Measurements from ENCODE around the gene WNT11. TPM values are rescaled to one million over a fixed set of nuclear protein-coding genes. Genes with fewer than 3 reads are reported as not detected.

Gene WNT11
- total RNA-seq, 4 donors from 2014 or later: 0.13 to 3.2 (median 0.38) TPM

DNA sequence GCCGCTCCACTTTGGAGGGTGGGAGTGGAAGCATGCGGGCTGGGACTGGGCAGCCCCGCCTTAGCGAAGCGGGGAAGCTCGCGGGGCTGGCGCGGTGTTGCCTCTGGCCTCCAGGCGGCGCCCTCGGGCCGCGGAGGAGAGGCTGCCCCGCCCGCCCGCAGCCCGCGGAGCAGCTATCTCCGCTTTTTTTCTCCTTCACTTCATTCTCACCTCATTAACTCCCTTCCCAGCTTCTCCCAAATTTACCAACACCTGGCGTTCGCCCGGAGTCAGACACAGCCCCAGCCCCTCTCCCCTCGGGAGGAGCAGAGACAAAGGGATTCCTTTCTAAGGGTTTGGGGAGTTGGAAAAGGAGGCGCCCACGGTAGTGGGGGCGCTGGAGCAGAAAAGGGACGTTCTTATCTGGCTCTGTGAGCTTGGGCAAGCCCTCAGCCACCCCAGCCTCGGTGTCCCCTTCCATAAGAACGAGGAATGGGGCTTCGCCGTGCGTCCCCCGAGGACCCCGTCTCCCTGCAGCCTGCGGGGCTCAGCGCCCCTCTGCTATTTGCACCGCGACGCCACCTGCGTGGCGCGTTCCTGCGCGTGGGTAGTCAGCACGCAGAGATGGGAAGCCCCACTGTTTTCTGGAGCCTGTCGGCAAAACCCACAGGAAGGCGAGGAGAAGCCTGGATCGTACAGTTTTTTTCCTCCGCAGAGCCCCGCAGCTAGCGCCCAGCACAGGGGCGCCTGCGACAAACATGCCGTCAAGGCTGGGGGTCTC, 1.5 kb upstream of the WNT11 start:
- Histone ChIP-seq H3K4me3 (peak overlapping the region; percentile 30 to 77 (median 57)), H3K4me1 (peaks cover 41 to 63% (median 46%) of the 10 kb centered on the region in 3 donors), H3K27ac (no peak overlapping the region), H3K36me3 (no peaks in the 10 kb centered on the region), H3K27me3 (peaks cover 0 to 100% (median 17%) of the 10 kb centered on the region in 4 donors), H3K9me3 (no peaks in the 10 kb centered on the region)
- no peak for TF ChIP-seq POLR2A (IDR thresholded peaks at IDR 0.05)
- TF ChIP-seq, protein P1, sequence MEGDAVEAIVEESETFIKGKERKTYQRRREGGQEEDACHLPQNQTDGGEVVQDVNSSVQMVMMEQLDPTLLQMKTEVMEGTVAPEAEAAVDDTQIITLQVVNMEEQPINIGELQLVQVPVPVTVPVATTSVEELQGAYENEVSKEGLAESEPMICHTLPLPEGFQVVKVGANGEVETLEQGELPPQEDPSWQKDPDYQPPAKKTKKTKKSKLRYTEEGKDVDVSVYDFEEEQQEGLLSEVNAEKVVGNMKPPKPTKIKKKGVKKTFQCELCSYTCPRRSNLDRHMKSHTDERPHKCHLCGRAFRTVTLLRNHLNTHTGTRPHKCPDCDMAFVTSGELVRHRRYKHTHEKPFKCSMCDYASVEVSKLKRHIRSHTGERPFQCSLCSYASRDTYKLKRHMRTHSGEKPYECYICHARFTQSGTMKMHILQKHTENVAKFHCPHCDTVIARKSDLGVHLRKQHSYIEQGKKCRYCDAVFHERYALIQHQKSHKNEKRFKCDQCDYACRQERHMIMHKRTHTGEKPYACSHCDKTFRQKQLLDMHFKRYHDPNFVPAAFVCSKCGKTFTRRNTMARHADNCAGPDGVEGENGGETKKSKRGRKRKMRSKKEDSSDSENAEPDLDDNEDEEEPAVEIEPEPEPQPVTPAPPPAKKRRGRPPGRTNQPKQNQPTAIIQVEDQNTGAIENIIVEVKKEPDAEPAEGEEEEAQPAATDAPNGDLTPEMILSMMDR (IDR thresholded peaks at IDR 0.05): peak; percentile 92 to 98 (median 96)
- intact Hi-C loops (cut with DNase I): loop anchor here (5.0 kb wide), 1 partner anchor 109 kb away; no protein-coding TSS in a partner anchor
- DNase-seq: no peak
- 0 to 1% methylated on average over 14 to 21 of the region's 55 CpGs for WGBS, 2 donors

DNA sequence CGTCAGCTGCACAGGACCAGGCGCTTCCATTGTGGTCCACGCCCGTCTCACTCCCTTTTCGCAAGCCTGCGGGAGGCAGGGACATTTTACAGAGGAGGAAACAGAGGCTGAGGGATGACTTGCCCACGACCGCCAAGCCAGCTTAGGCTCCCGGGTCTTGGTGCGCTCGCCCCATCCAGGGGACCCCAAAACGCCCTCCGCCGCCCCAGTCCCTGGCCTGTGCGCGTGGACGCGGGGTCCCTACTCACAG, 300 bp downstream of the WNT11 start:
- H3K27me3 ChIP-seq: peaks cover 0 to 88% (median 14%) of the 10 kb centered on the region in 4 donors
- H3K9me3 ChIP-seq: no peaks in the 10 kb centered on the region
- no peaks in the 10 kb centered on the region for H3K36me3 ChIP-seq
- 0% methylated on average over 2 of the region's 18 CpGs; no CpG with 5 or more reads in 1 of the 2 donors for WGBS, 2 donors
- peaks cover 41 to 58% (median 46%) of the 10 kb centered on the region in 3 donors for H3K4me1 ChIP-seq
- intact Hi-C loops (cut with DNase I): loop anchor here (5.0 kb wide), 1 partner anchor 111 kb away; no protein-coding TSS in a partner anchor
- H3K27ac ChIP-seq: no peak overlapping the region
- DNase-seq: no peak
- TF ChIP-seq, protein P1 (IDR thresholded peaks at IDR 0.05): no peak
- TF ChIP-seq POLR2A (IDR thresholded peaks at IDR 0.05): no peak
- peak overlapping the region; percentile 26 to 77 (median 57) for H3K4me3 ChIP-seq

DNA sequence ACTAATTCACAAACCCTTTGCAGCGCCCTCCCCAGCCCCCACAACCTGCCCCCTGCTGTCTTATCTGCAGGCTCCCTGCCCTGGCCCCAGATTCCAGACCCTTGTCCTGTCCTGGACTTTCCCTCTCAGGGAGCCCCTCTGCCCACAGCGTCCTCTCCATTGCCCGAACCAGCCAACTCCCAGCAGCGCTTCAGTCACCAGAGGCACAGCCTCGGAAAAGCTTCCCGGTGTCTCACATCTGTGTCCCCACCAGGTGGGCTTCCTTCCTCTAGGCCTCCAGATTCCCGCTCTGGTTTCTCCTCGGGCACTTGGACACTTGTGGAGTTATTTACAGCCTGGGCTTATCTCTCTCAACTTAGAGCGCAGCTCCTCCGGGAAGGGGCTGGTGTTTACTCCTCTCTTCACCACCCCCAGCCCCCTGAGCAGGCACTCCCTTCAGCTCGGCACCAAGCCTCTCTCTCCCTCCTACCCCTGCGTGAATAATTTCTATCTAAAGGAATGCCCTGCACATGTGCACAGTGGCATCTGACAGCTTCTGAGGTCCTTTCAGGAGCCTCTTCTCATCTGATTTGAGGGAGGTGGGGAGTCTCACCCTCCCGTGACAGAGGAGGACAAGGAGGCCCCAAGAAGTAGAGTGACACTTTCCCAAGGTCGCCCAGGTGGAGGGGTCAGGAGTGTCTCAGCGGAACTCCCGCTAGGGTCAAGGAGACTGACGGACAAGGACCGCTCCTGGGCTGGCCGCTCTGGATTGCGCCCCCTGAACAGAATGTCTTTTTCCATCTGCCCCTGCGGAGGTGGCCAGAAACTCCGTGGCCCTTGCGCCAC, 838 bp downstream of the WNT11 start:
- no peak for TF ChIP-seq POLR2A (IDR thresholded peaks at IDR 0.05)
- TF ChIP-seq, protein P1 (IDR thresholded peaks at IDR 0.05): no peak
- Histone ChIP-seq H3K4me3 (peak overlapping the region in 2 of 4 donors; percentile 59 to 77), H3K27me3 (peaks cover 0 to 83% (median 12%) of the 10 kb centered on the region in 4 donors), H3K27ac (no peak overlapping the region), H3K36me3 (no peaks in the 10 kb centered on the region), H3K4me1 (peaks cover 41 to 53% (median 41%) of the 10 kb centered on the region in 3 donors), H3K9me3 (no peaks in the 10 kb centered on the region)
- 59 to 80% methylated on average over 12 to 15 of the region's 23 CpGs for WGBS, 2 donors
- no peak for DNase-seq
- intact Hi-C loops (cut with DNase I): loop anchor here (5.0 kb wide), 1 partner anchor 112 kb away; no protein-coding TSS in a partner anchor

DNA sequence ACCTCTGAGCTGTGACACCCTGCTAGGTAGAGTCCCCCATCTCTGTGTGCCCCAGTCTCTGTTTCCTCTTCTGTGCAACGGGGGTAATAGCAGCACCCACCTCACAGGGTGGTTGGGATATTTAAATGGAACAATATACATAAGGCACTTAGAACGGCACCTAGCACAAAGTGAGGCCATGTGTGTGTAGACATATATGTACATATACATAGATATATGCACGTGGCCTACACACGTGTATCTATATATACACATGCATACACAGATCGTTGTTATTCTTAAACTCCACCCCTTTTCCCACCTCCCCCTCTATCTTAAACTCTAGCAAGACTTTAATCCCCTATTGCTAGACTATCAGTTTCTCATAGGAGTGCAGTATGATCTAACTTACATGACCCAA, 2.4 kb downstream of the WNT11 start:
- peaks cover 29 to 38% (median 29%) of the 10 kb centered on the region in 3 donors for H3K4me1 ChIP-seq
- H3K27me3 ChIP-seq: peaks cover 0 to 68% (median 12%) of the 10 kb centered on the region in 4 donors
- no peak for TF ChIP-seq POLR2A (IDR thresholded peaks at IDR 0.05)
- TF ChIP-seq, protein P1 (IDR thresholded peaks at IDR 0.05): no peak
- no peak overlapping the region for H3K27ac ChIP-seq
- no peak overlapping the region for H3K4me3 ChIP-seq
- H3K36me3 ChIP-seq: no peaks in the 10 kb centered on the region
- intact Hi-C loops (cut with DNase I): no loop called here
- 72 to 87% methylated on average over 5 of the region's 5 CpGs for WGBS, 2 donors
- no peaks in the 10 kb centered on the region for H3K9me3 ChIP-seq
- no peak for DNase-seq

Data from esophagus squamous epithelium (tissue), 5 donors.